Osteoblast (primary cell): Measurements from ENCODE around the gene TRPV4. TPM values are rescaled to one million over a fixed set of nuclear protein-coding genes. Genes with fewer than 3 reads are reported as not detected.
A peak's percentile ranks its signal among the peaks of the same experiment; 100 is the strongest.

Source experiments
- DNase-seq: peaks from one replicate; pipeline ENCODE4 v3.0.0; 2011; ENCODE audit warnings: low spot score, mixed read lengths; ENCODE audit not compliant: insufficient read length; ENCODE audit errors: missing footprints
- H2AFZ ChIP-seq: 2 replicates; pipeline ENCODE4 v1.6.0; 2011; ENCODE audit warnings: mild to moderate bottlenecking, low read length
- H3K27ac ChIP-seq: 2 replicates; pipeline ENCODE4 v1.5.1; 2011; ENCODE audit warnings: mild to moderate bottlenecking, low read depth, low read length, moderate library complexity
- H3K27me3 ChIP-seq: 2 replicates; pipeline ENCODE4 v1.6.0; 2012; ENCODE audit warnings: mild to moderate bottlenecking, control low read depth, inconsistent platforms, low read length, moderate library complexity; ENCODE audit not compliant: insufficient read depth
- H3K36me3 ChIP-seq: 2 replicates; pipeline ENCODE4 v1.5.1; 2011; ENCODE audit warnings: mild to moderate bottlenecking, low read length, control low read depth, moderate library complexity; ENCODE audit not compliant: insufficient read depth
- H3K4me1 ChIP-seq: 2 replicates; pipeline ENCODE4 v1.5.1; 2011; ENCODE audit warnings: mild to moderate bottlenecking, low read length, control low read depth, moderate library complexity; ENCODE audit not compliant: insufficient read depth
- H3K4me2 ChIP-seq: 2 replicates; pipeline ENCODE4 v1.6.0; 2011; ENCODE audit warnings: mild to moderate bottlenecking, low read length; ENCODE audit not compliant: insufficient read depth
- H3K4me3 ChIP-seq: fragments of 200-600 bp; sonication (generic); 3 replicates; pipeline ENCODE4 v1.5.1; 2012; ENCODE audit warnings: mild to moderate bottlenecking, low read length, inconsistent platforms; ENCODE audit not compliant: insufficient read depth
- H3K79me2 ChIP-seq: 2 replicates; pipeline ENCODE4 v1.6.0; 2012; ENCODE audit warnings: mild to moderate bottlenecking, low read length, control low read depth, inconsistent platforms; ENCODE audit not compliant: insufficient read depth
- H3K9me3 ChIP-seq: 2 replicates; pipeline ENCODE4 v1.5.1; 2011; ENCODE audit warnings: low read depth, low read length, control low read depth
- H4K20me1 ChIP-seq: 2 replicates; pipeline ENCODE4 v1.6.0; 2012; ENCODE audit warnings: mild to moderate bottlenecking, low read length, control low read depth; ENCODE audit not compliant: insufficient read depth
- CTCF ChIP-seq: IDR thresholded peaks from 2 replicates; pipeline ENCODE4 v1.5.1; 2011; ENCODE audit warnings: mild to moderate bottlenecking, low read depth, low read length, moderate library complexity; ENCODE audit errors: extremely low read depth
- total RNA-seq: library from RNA; depleted of rRNA; stranded (reverse); fragments of >200 nt; gene quantifications from 2 replicates; pipeline ENCODE4 v1.2.3, GENCODE V29; 2012

The TRPV4 gene
- total RNA-seq, 1 donor, result 5.8 TPM

GRCh38 chr12:109871668-109872314 lies 38.6 kb upstream of the TRPV4 start:
- DNase-seq, result peak; percentile 69
- peaks cover 31% of the 10 kb centered on the region for H3K4me1 ChIP-seq
- no peaks in the 10 kb centered on the region for H3K27me3 ChIP-seq
- peak overlapping the region; percentile 76 for H3K27ac ChIP-seq
- no peak for TF ChIP-seq CTCF
- no peaks in the 10 kb centered on the region for H3K9me3 ChIP-seq
- H3K4me3 ChIP-seq, result no peak overlapping the region
- H3K79me2 ChIP-seq, result peaks cover 78% of the 10 kb centered on the region
- H3K4me2 ChIP-seq, result peak overlapping the region; percentile 19
- no peak overlapping the region for H2AFZ ChIP-seq
- no peaks in the 10 kb centered on the region for H3K36me3 ChIP-seq
- peaks cover 19% of the 10 kb centered on the region for H4K20me1 ChIP-seq

DNA sequence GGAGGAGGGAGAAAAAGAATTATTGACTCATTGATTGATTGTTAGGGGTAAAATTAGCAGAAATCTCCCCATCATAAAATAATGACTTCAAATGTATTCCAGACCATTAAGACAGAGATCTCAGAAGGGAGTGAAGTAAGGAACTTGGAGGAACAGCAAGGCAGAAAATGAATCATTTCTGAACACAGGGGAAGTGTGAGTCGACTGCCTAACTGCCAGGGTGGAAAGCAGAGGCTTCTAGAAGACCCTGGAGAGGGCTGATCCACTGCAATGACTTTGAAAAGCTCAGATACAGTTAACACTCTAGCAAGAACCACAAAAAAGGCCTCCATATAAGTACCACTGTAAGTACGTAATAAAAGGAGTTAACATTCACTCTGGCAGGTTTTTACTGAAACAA lies 37.5 kb upstream of the TRPV4 start:
- Histone ChIP-seq H3K79me2 (peaks cover 77% of the 10 kb centered on the region), H4K20me1 (peaks cover 17% of the 10 kb centered on the region), H3K36me3 (no peaks in the 10 kb centered on the region), H3K4me3 (no peak overlapping the region), H3K9me3 (no peaks in the 10 kb centered on the region), H3K4me1 (peaks cover 31% of the 10 kb centered on the region), H3K27ac (peak overlapping the region; percentile 76), H3K27me3 (no peaks in the 10 kb centered on the region), H3K4me2 (peak overlapping the region; percentile 23), H2AFZ (no peak overlapping the region)
- TF ChIP-seq CTCF, result no peak
- DNase-seq, result peak; percentile 91

DNA sequence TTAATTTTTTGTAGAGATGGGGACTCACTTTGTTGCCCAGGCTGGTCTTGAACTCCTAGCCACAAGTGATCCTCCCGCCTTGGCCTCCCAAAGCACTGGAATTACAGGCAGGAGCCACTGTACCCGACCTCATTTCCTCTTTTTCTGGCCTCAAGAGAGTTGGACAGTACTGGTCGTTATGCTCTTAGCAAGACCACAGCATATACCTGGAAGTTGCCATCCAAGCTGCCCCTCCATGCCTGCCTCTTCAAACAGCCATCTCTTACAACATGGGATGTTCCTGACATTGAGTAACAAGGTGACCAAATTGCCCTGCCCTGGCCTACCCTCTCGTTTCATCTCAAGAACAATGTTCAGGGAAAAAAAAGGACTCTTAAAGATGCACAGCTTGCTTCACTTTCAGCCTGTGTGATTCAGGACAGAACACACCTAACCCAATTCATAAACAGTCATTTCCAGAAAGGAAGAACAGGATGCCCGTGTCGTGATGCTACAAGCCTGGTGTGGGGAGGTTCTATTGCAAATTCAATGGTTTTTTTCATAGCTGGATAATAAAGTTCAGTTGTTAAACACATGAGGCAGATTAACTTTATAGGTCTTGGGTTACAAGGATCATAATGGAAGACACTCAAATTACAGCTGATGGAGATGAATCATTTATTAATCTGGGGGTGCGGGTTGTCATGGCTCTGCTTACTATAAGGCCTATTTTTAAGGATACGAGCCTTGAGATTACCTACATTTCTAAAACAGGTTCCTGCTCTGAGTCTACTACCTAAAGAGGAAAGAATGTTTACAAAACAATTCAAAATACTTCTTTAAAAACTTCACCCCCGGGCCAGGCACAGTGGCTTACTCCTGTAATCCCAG lies 35.2 kb upstream of the TRPV4 start:
- no peak overlapping the region for H3K27ac ChIP-seq
- no peaks in the 10 kb centered on the region for H3K27me3 ChIP-seq
- peaks cover 22% of the 10 kb centered on the region for H4K20me1 ChIP-seq
- H3K4me1 ChIP-seq, result peaks cover 33% of the 10 kb centered on the region
- TF ChIP-seq CTCF, result no peak
- no peak overlapping the region for H3K4me3 ChIP-seq
- H2AFZ ChIP-seq, result no peak overlapping the region
- no peaks in the 10 kb centered on the region for H3K9me3 ChIP-seq
- no peak overlapping the region for H3K4me2 ChIP-seq
- no peaks in the 10 kb centered on the region for H3K36me3 ChIP-seq
- no peak for DNase-seq
- peaks cover 74% of the 10 kb centered on the region for H3K79me2 ChIP-seq

- Histone ChIP-seq H3K9me3 (no peaks in the 10 kb centered on the region), H3K27me3 (no peaks in the 10 kb centered on the region), H3K36me3 (peaks cover 9% of the 10 kb centered on the region), H3K27ac (no peak overlapping the region), H3K4me2 (no peak overlapping the region), H2AFZ (no peak overlapping the region), H3K79me2 (peaks cover 71% of the 10 kb centered on the region), H3K4me1 (peaks cover 11% of the 10 kb centered on the region), H3K4me3 (no peak overlapping the region), H4K20me1 (peaks cover 27% of the 10 kb centered on the region)
- TF ChIP-seq CTCF, result no peak
- DNase-seq, result no peak
Measured at GRCh38 chr12:109864916-109865315, 31.7 kb upstream of the TRPV4 start.
